HG03378 (cell line): ENCODE data around the gene HHAT.

ENCODE experiments used
- ATAC-seq: cut with Tn5 transposase; IDR thresholded peaks from one replicate; pipeline ENCODE4 v1.9.1; 2021; ENCODE audit warnings: mild to moderate bottlenecking, moderate library complexity; ENCODE audit not compliant: unreplicated experiment

The HHAT gene

DNA sequence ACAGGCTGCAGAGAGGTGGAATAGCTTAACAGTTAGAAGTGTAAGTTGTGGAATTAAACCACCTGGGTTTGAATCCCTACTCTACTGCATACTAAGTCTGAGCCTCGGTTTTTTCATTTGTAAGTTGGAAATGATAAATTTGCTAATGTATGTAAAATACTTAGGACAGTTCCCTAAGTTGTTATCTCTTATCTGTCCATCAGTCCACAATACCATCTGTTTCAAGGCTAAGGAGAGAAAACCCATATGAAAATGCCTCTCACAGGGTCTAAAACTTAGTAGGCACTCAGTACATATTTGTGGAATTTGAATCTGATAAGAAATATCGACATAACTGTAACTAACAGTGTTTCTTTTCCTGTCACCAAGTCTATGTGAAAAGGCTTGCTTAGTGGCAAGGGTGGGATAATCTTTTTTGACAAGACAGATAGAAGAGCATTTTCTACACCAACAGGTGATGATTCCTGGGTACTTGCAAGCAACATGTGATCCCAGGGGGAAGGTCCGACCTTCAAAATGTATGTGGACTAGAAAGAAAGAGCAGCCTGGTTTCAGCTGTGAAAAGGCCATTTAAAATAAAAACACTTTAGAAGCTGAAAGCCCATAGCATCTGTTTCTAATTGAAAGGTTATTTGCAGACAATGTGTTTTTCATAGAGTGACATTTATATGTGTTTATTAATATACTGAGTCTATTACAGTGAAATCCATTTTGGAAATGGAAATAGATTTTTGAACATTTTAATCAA, 202.9 kb downstream of the HHAT start:
- ATAC-seq = no peak

DNA sequence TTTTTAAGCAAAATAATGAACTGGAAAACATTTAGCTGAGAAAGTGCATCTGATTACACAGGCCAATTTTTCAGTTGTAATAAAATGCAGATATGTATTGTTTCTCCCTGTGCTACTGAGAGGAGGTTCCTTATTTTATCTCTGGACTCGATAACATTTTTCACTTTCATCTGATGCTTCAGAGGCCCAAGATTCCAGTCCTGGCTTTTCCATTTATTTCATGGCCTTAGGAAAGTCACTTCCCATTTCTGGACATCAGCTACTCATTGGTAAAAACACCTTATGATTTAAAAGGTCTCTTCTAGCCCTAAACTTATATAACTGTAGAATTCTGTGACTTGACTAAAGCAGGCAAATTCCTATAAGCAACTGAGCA, 203.5 kb downstream of the HHAT start:
- no peak for ATAC-seq

DNA sequence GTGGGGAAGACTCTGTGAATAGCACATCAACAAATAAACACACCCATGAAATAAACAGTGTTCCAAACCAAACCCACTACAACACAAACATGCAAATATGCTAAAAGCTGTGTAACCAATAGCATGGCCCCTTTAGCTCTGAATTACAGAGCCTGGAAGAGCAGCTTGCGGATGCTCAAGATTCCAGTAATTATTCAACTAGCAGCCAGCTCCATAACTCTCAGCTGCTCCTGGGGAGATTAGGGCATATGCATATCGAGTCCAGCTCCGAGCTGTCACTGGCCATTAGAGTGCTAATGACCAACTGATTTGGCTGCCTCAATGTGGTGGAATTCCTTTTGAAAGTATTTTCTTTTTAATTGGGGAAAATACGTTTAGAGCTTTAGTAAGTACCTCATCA, 207.1 kb downstream of the HHAT start:
- ATAC-seq = no peak

DNA sequence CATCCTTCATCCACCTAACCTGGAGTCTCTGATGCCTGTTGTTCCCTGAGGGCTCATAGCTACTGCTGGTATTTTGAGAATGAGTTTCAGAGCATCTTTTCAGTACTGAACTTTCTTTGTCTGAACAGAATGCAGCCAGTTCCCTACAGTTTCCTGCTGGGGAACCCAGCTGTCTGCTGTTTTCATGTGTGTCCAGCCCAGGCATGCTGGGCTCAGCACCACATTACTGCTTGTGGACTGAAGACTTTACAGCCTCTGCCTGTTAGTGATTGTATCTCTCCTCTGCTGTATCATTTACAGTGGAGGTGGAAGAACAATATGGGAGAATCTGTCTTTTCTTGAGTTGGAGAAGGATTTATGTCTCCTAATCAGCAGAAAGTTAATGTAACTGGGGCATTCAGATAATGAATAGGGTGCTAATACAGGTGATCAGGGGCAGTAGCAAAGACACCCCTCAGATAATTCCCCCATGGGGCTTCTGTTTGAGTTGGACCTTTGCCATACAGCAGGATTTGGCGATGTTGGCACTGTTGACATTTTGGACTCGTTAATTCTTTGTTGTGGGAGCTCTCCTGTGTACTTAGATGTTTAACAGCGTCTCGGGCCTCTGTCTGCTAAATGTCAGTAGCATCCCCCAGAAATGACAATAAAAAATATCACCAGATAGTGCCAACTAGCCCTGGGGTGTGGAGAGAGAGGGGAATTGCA, 207.7 kb downstream of the HHAT start:
- ATAC-seq = no peak

DNA sequence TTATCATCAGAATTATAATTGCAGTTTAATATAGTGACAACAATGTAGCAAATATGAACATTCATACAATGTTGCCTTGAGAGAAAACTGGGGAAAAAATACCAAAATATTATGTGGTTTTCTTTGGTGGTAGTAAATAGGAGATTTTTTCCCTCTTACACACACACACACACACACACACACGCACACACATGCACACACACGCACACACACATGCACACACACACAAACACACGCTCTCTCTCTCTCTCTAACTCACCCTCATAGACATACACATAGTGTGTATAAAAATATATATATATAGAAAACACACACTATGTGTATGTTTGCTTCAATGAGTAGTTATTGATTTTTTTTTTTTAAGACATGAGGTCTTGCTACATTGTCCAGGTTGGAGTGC, 211.6 kb downstream of the HHAT start:
- ATAC-seq = no peak

DNA sequence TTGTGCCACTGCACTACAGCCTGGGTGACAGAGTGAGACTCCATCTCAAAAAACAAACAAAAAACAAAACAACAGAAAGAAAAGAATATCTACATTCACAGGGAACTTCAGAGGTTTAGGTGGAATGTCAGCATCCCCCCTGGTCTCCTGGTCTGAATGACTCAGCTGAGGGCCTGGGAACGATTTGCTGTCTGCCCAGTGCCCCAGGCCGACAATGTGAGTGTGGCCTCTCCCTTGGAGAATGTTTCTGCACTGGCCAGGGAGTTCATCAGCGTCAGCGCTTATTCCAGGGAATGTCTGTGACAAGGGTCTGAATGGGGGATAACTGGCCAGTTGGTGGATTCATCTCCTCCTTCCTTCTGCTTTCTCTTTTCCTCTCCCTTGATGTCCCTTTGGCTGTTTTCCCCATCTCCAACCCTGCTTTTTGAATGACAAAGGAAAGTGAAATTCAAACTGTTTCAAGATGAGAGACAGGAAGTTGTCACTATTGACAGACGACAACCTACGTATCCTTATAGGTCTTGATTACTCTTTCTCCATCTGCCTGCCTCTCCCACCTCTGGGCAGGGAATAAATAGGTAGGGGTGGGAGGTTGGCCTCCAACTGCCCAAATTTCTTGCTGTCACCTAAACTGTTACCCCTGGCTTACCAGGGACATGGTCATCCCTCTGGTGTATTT, 213.1 kb downstream of the HHAT start:
- no peak for ATAC-seq

DNA sequence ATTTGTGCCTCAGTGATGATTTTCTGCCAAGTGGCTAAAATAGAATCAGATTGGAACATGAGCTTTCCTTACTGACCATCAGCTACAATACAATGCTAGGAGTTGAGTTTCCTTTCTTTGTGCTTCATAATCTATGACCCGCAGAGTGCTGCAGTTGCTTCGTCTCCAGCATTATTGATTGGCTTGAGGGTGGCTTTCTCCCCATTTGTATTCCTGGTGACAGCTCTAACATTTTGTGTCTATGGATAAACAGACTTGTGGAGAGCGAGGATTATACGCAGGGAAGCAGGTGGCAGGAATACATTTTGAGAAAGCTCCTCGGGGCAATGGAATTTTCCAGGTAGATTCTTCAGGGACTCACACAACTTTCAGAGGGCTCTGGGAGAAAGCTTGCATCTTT, 223.2 kb downstream of the HHAT start:
- ATAC-seq = no peak

DNA sequence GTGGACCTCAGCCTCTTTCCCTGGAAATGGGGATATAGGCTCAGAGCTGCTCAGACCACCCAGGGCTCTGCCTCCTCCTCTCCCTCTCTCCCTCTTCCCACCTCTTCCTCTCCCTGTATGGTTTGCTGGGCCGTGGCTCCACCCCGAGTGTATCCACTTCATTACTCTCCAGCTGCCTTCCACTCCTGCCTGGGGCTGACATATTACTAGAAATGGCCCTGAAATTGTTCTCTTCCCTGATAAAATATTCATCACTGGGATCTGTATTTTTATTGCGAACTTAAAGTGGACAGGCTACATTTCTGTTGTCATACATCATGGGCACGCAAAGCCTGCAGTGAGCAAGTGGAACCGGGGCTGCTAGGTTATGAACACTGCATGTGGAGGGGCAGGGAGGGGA, 225.0 kb downstream of the HHAT start:
- no peak for ATAC-seq

DNA sequence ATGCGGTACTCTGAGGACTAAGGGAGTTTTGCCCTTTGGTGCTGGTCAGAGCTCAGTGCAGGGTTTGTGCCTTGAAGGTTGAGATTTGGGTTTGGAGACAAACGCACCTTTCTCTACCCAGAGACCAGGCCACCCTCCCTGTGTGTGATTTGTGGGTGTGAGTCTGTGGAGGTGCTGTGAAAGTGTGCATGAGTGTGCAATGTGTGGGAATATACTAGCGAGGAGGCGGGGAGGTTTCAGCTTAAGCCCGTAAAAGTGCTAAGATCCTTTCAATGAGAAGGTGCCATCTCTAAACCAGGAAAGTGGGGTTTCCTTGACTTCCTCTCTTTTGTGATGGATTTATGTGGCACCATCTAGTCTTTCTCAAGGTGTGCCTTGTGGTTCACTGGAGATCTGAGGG, 225.7 kb downstream of the HHAT start:
- no peak for ATAC-seq

DNA sequence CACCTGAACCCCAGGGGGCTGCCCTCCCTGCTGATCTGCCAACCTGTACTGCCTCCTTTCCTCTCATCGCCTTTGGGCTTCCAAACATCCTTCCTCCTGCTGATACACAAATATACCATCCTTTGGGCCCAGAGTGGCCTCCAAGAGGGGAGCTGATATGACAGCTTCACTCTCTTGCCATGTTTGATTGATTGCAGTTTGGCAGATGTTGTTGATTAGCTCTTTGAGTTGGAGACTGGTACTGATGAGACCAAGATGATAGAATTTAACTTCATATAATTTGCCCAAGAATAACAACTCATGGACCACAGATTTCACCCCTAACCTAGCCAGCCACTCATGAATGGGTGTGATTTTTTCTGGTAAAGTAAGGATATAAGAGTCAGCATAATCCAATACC, 227.8 kb downstream of the HHAT start:
- no peak for ATAC-seq

DNA sequence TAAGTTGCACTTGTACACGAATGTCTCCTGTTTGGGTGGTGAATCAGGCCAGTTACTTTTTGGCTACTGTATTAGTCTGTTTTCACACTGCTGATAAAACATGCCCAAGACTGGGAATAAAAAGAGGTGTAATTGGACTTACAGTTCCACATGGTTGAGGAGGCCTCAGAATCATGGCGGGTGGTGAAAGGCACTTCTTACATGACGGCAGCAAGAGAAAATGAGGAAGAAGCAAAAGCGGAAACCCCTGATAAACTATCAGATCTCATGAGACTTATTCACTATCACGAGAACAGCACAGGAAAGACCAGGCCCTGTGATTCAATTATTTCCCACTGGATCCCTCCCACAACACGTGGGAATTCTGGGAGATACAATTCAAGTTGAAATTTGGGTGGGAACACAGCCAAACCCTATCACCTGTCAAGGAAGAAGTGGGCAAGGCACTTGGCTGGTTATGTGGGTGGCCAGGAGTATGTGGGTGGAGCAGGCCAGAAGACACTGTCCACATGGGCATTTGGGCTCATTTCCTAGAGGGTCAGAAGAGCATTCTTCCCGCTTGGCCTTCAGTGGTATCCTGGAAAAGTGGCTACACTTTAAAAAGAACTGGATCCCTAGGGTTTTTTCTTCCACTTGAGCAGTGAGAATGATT, 228.8 kb downstream of the HHAT start:
- ATAC-seq = no peak

DNA sequence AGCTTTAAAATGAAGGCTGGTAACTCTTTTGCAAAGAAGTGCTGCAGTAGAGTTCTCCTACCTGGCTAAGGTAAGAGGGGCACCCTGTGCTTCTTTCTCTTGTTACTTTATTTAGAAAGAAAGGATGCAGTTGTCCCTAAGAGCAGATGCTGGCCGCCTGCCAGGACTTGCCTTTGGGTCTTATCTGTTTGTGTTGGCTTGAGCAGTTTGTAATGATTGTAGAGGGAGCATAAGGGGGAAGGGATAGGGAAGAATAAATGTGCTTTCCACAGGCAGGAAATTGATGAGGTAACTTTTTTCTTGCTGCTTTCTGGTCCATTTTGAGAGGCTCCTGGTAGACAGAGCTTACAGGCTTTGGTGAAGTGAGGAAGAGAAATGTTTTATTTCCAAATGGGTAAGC, 229.6 kb downstream of the HHAT start:
- ATAC-seq = no peak

DNA sequence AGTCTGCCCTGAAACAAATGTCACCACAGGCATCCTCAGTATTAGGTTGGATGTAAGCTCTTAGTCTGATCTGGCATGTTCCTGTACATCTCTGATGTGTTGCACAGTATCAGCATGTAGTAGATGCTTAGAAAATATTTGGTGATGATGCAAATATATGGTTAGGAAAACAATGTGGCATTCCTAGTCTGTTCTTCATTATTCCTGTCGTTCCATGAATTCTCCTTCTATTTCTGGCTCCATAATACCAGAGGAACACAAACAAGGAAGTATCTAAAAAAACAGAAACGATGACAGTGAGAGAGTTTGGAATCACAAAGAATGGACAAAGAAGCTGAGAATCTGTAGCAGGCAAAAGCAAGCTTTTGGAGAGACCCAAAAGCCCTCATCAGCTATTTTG, 236.6 kb downstream of the HHAT start:
- no peak for ATAC-seq

DNA sequence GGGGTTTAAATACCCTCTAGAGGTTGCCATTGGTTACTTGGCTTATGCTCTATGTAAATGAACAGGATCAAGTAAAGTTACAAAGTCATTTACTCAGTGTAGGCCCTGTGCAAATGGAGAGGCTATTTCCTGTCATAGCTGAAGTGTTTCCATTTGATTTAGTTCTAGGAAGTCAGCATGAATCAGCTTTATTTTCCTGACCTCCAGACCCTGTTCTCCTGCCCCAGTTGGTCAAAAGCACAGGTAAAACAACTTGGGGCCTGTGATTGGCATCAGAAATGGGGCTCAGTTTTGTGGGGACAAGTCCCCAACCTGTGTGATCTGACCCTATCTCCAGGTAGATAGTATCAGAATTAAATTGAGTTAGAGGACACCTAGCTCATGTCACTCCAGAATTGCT, 239.9 kb downstream of the HHAT start:
- ATAC-seq = no peak

DNA sequence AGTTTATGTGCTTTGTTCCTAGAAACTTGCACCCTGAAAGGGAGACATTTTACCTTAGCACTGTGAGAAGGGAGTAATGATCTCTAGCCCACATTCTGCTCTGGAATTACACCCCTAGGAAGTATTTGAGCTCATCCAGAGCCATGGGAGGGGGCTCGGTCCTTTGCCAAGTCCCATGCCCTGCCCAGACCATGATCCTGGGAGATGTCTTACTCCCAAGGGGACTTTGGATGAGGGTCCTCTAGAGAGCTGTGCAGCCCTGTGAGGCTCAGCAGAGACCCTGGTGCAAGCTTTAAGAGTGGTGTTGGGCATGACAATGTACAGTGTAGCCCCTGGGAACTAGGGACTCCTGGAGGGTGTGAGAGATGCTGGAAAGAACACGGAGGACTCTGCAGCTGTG, 241.4 kb downstream of the HHAT start:
- ATAC-seq = no peak

DNA sequence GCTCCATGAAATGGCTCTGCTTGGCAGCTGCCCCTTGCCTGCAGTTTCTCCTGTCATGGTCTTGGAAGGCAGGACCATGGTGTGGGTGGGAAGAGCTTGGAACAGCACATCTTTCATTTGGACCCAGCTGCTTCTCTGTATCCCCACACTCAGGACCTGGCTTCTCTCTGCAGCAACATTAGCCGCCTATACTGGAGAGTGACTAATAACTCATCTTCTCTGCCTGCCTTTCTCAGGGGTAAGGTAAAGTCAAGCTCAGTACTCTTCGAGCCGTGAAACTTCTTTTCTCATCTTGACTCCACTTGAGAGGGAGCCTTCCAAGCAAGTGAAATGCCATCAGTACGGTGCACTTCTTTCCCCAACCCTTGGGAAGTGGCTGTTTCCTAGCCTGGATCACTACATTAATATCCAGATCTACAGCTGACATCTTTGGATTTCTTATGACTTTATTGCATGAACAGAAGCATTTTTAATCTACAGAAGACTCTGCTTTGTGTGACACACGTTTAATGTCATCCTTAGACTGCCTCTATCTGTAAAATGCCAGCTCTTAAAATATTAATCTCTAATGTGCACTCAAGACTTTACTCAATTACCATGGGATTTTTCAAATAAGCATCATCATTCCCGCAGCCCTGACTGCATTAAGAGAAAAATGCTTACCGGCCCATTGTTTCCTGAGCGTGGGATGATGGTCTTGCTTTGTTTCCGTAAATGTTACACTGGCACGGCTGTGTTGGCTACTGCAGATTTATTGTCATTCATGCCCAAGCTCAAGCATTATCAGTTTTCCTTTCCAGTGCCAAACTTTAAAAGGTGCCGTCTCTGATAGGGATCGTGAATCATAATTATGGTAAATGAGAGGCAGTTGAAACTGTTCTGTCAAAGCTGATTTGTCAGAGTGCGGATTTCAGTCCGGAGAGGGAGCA, 242.9 kb downstream of the HHAT start:
- no peak for ATAC-seq

DNA sequence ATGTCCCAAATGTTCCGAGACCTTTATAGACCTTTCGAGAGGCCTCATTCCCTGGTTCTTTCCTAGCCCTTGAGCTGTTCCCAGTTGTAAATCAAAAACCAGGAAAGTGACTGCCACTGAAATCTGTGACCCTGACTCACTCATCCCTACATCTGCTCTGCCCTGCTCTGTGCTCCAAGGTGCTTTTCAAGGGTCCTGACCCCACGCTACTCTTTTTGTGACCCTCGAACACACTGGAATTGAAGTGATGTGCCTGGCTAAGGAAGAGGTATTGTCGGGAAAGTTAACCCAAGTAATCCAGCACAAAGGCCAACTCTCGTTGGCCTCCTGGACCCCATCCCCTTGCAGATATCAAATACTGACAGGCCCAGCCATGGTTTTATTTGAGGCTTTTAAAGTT, 244.4 kb downstream of the HHAT start:
- ATAC-seq = no peak

DNA sequence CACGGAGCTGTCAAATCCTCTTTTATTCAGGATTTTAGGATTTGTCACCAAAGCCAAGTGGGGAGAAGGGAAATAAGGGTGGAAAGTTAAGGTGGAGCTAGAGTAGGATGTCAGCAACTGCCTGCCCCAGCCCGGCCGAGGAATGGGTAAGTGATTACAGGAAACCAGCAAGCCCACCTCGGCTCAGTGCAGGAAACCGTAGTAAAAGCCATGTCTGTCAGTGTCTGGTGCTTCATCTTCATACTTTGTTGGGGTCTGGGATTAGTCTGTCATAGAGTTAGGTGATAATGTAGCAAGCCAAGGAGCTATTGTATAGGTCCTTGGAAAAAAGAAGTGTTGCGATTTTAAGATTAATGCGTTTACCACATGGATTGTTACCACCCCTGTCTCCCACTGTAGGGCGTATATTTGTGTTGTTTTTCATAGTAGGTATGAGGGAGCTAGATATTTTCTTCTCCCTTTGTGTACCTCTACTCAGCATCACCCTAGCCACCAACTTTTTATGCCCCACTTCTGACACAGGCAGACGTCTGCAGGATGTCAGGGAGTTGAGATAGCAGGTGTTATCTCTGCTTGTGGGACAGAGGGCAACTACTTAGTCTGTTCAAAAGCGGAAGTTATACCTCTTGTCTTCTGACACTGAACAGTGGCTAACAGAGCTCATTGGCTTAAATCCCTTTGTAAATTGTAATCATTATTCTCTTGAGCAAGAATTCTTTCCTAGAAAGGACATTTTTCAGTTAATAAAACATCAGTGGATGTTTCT, 253.7 kb downstream of the HHAT start:
- ATAC-seq = peak; percentile 53

DNA sequence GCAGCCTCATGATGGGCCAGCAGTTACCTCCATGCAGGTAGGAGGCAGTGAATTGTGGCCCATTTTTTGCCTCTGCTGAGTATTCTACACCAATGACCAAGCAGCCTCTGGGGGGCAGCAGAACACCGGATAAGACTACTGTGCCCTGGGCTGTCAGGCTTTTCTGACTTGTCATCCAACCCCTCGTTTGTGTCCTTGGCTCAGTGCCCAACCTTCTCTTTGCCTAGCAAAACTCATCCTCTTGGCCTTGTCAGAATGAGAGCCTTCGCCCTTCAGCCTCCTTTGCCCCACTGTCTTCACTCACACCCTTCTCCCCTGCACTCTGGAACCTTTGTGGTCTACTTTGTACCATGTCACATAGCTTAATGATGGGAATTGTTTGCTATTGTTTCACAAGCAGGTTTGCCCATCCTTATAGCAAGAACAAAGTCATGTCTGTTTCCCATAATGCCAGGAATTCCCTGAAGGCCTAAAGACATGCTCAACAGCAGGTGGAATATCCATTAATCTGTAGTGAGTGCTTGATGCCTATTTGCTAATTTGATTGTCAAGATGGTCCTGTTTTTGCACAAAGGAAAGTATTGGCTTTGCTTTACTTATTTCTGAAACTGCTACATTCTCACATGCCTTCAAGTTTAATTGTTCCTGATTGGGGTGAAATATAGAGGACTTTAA, 255.9 kb downstream of the HHAT start:
- ATAC-seq = peak; percentile 77
